ENCODE data around the gene GAMT.

The GAMT gene

DNA sequence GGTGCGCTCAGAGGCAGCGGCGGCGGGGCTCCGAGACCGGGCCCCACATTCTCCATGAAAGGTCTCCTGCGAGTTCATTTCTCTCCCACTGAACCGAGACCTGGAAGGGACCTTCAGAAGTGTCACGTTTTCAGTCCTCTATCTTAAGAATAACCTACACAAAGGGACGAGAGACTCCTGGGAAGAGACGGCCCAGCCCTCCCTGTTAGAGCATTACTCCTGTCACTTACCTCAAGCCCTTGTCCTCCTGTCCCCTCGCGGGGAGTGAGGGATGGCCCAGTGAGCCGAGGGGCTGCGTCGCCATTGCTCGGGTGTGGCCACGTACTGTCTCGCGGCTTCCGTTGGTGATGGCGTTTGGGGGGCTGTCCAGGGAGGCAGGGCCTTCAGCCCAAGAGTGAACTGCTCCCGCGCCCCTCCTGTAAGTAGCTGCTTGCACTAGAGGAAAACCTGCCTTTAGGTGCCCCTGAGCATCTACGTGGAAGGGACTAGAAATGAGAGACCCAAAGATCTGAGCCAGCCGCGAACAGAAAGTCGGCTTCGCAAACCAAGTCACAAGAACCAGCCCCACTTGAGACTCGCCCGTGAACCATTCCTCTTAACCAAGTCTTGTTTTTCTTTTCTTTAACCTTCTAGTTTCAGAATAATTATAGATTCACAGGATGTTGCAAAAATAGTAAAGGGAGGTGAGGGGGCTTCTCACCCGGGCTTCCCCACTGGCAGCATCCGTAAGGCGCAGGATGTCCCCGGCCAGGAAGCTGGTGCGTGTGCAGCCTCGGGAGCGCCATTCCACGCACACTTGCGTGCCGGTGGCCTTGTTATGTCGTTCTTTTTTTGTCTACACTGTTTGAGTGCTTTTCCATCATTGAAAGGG, 38.7 kb downstream of the GAMT start:
- no peak for DNase-seq

DNA sequence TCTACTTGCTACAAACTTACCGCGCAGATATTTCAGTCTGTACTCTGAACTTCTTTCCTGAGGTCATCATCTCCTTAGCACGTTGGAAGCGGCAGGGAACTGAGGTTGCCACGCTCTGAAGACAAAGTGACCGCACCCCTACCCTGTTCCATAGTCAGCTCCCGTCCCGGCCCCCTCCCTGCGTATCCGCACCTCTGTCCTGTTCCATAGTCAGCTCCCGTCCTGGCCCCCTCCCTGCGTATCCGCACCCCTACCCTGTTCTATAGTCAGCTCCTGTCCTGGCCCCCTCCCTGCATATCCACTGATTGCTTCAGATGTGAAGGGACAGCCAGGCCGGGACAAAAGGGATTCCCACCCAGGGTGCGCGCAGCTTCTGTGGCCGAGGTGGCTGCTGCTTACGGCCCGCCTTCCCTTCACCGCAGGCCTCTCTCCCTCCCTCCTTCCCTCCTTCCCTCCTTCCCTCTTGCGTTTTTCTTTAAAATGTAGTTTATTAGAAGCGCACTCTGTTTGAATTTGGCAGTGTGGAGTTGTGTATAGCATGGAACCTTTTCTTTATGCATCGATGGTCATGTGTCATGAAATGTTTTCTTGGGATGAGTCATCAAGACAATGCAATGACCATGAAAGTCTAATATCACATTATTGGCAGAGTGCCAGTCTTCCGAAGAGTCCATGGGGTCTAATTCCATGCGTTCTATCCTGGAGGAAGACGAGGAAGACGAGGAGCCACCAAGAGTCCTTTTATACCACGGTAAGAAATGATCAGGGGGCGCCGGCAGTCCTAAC, 39.5 kb downstream of the GAMT start:
- no peak for DNase-seq

DNA sequence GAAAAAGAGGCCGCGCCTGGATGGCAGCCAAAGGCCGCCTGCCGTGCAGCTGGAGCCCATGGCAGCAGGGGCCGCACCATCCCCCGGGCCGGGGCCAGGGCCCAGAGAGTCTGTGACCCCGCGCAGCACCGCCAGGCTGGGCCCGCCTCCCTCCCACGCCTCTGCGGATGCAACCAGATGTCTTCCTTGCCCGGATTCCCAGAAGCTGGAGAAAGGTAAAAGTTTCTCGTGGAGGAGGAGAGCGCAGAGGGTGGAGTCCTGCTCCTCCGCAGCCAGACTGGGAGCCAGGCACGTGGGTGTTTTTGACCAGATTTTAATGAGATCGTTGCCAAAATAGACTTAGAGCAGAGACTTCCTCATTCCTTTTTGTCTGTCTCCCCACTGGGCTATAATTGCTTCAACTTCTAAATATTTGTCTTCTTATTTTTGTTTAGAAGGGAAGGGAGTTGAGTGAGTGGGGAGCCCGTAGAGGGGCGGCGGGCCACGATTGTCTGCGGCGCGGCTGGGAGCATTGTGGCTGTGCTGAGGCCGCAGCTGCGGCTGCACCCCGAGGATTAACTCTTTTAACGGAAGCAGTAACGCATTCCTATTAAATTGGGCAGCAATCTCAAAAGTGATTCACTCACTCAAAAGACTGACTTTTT, 40.4 kb downstream of the GAMT start:
- DNase-seq: no peak

DNA sequence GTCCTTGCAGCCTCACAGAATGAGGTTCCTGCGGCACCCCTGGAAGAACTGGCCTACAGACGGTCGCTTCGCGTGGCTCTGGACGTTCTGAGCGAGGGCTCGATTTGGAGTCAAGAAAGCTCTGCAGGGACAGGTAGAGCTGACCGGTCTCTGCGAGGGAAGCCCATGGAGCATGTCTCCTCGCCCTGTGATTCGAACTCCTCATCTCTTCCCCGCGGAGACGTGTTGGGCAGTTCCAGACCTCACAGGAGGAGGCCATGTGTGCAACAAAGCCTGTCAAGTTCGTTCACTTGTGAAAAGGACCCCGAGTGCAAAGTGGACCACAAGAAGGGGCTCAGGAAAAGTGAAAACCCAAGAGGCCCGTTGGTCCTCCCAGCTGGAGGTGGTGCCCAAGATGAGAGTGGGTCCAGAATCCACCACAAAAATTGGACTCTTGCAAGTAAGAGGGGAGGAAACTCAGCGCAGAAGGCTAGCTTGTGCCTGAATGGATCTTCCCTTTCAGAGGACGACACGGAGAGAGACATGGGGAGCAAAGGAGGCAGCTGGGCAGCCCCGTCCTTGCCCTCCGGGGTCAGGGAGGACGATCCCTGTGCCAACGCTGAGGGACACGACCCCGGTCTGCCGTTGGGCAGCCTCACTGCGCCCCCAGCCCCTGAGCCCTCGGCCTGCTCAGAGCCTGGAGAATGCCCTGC, 41.1 kb downstream of the GAMT start:
- DNase-seq: no peak

DNA sequence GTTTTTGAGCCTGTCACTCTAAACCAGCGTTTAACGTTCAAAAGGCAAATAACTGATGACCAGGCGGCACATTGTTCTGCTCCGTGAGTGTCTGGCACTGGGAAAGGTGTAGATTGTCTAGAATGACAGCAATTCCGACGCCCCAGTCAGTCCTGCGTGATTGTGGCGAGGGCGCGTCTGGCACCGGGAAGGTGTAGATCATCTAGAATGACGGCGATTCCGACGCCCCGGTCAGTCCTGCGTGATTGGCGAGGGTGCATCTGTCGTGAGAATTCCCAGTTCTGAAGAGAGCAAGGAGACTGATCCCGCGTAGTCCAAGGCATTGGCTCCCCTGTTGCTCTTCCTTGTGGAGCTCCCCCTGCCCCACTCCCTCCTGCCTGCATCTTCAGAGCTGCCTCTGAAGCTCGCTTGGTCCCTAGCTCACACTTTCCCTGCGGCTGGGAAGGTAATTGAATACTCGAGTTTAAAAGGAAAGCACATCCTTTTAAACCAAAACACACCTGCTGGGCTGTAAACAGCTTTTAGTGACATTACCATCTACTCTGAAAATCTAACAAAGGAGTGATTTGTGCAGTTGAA, 43.7 kb downstream of the GAMT start:
- no peak for DNase-seq

DNA sequence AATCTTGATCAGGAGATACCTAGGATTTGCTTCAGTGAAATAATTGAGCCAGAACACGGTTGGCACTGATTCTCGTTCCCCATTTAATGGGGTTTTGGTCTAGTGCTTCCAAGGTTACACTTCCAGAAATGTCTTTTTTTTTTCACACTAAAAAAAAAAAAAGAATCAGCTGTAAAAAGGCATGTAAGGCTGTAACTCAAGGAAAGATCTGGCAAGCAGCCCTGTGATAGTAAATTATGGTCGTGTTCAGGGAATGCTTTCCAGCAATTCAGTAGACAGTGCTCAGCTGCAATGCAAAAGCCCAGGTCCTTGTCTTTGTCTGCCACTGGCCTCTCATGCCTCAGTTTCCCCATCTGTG, 44.9 kb downstream of the GAMT start:
- DNase-seq: no peak

DNA sequence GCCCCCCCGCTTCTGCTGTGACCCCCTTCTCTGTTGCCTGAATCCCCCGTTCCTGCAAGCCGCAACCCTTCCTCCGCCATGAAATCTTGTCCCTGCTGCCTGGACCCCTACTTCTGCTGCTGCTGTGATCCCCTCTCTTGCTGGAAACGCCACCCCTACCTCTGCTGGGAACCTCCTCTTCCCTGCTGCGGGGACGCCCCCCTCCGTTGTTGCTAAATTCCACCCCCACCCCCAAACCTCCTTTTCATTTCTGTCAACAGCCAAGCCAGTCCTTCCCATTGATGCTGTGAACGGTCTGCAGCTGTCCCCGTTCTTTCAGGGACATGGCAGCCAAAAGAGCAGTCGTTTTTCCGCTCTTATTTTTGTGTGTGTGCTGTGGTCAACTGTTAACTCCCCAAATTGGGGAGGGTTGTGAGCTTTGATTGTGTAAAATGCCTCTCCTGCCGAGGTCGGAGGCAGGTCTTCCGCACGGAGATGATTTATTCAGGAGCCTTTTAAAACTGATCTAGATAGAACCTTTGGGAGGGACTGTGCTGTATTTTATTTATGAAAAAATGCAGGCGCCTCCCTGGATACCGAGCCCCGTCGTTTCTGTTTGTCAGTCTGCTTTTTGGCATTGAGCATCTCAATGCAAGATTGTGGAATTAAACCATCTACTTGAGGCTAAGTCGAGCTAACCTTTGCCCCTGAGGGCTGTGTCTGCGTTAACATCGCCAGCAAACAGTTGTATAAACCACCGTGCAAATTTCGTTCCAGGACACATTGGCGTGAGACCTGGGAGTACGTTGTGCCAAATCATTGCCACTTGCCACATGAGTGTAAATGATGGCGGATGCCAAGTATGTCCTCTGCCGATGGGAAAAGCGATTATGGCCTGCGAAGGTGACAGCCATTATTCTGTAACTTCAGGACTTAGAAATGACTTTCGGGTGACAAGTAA, 45.5 kb downstream of the GAMT start:
- no peak for DNase-seq

DNA sequence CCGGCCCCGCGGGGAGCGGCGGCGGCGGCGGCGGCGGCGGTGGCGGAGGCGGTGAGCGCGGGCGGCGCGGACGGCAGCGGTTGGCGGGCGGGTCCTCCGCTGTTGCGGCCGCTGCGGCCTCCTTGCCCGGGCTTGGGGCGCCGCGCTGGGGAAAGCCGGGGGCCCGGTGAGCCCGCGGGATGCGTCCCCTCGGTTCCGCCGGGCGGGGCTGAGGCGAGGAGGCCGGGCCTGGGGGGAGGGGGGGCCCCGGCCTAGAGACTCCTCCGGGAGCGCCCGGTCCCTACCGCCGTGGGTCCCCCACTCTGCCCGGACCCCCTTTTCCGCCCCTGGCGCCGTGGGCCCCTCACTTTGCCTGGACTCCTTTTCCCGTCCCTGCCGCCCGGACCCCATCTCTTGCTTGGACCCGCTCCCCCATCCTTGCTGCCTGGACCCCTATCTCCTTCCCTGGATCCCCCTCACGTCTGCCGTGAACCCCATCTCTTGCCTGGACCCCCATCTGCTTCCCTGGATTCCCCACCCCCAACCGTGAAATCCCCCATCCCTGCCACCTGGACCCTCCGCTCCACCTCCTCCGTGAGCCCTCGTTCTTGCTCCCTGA, 46.3 kb downstream of the GAMT start:
- no peak for DNase-seq

DNA sequence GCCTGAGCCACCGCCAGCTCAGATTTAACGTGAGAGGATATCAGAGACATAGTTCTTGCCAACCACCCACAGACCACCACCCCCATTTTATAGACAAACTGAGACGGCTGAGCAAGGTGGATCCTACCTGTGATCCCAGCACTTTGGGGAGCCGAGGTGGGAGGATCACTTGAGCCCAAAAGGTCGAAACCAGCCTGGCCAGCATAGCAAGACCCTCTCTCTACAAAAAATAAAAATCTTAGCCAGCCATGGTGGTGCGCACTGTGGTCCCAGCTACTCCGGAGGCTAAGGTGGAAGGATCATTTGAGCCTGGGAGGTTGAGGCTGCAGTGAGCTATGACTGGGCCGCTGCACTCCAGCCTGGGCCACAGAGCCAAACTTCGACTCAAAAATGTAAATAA, 48.2 kb downstream of the GAMT start:
- DNase-seq: no peak

DNA sequence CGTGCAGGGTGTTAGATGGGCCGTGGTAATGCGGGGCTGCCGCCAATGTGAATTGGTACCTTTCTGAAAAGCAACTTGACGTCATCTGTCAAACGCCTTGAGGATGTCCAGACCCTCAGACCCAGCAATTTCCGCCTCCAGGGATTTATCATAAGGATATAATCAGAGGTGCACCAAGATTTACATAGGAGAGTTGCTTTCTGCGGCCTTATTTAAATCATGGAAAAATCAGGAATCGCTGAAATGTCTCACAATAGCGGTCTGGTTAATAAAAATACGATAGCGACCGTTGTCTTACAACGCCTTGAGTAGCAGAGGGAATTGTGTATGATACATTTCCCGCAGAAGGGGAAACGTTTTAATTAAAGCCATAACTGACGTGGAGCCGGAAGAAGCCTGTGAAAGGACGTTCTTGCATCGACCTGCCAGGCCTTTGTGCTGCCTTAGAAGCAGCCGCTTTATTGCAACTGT, 49.9 kb downstream of the GAMT start:
- no peak for DNase-seq

DNA sequence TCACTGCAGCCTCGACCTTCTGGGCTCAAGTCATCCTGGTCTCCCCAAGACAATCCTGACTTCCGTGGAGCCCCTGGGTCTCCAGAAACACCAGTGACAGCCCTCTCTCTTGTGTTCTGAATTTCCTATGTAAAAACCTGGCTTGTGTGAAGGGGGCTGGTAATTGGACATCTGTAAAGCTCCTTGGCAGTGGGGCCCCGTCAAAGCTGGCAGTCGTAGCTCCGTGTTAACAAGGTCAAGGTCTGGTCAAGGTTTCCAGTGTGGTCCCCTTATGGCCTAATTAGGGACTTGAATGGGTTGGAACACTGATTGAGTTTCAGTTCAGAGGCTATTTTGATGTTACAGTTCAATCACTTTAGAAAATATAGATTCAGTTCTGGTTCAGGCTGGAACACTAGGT, 50.5 kb downstream of the GAMT start:
- no peak for DNase-seq

DNA sequence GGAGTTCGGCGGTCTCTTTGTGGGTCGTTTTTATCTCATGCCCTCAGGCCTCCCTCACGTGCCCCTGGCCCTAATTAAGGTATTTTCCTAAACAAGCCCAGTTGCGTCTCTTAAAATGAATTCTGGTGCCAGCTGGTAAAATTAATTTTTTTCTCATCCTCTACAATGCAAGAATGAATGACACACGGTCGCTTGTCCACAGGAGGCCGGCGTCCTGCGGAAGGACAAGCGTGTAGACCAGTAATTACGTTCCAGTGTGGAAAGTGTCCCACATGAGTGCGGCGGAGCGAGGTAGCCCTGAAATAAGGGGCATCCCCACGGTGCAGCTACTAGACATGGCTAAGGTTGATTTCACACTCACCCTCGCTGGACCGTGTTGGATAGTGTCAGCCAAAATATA, 52.1 kb downstream of the GAMT start:
- no peak for DNase-seq
